ENCODE measurements around the gene ZMIZ2. TPM values are rescaled to one million over a fixed set of nuclear protein-coding genes. Genes with fewer than 3 reads are reported as not detected.

The ZMIZ2 gene
- total and polyA plus RNA-seq, 9 of the 15 experiments (the other 6 are each of a cell fraction or from before 2014, with no cell fraction given), result 0.13 to 40.3 (median 4.9) TPM

DNA sequence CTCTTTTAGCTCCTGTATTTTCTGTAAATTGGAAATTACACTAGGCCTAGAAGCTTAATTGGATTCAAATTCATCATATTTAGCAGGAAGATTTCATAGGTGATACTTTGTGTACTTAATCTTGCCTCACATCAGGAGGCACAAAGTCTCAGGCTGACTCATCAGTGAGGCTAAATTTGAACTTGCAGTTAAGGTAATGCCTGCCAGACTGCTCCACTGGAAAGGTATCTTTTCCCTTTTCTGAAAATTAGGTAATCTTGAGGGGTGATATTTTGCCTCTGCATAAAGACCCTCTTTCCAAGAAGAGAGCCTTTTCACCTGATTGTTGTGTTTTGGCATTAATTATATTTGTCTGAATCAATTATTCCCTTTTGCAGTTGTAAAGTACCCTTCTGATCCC lies 62.4 kb downstream of the ZMIZ2 start (continued):
- TF ChIP-seq ZNF146 (CRISPR knock-in tag; IDR thresholded peaks at IDR 0.05; ENCODE audit: unreplicated experiment) (no peak), MTA1 (IDR thresholded peaks at IDR 0.05; ENCODE audit: borderline replicate concordance) (no peak), SMAD3 (CRISPR knock-in tag; conservative IDR thresholded peaks at IDR 0.05) (no peak), RHOXF2B (CRISPR knock-in tag; conservative IDR thresholded peaks at IDR 0.05) (no peak), CREB1 (IDR thresholded peaks at IDR 0.05) (no peak), CREB1 (CRISPR knock-in tag; IDR thresholded peaks at IDR 0.05) (no peak), ZNF274 (IDR thresholded peaks at IDR 0.05; ENCODE audit: borderline replicate concordance, low read depth, low read length) (no peak), FOXJ2 (tag; IDR thresholded peaks at IDR 0.05) (no peak), JUND (IDR thresholded peaks at IDR 0.05; ENCODE audit: borderline replicate concordance, low read depth, low read length) (peak; percentile 79), JUND (tag; IDR thresholded peaks at IDR 0.05; ENCODE audit: borderline replicate concordance, low read depth, low read length) (peak; percentile 75; the same call in 1 of the 3 replicates), PPARD (CRISPR knock-in tag; IDR thresholded peaks at IDR 0.05) (no peak)

DNA sequence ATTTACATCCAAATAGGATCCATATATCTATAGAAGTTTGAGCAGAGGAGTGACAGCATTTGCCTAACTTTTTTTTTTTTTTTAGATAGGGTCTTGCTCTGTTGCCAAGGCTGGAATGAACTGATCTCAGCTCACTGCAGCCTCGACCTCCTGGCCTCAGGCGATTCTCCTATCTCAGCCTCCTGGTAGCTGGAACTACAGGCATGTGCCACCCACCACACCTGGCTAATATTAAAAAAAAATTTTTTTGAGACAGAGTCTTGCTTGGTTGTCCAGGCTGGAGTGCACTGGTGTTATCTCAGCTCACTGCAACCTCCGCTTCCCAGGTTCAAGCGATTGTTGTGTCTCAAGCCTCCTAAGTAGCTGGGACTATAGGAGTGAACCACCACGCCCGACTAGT lies 62.9 kb downstream of the ZMIZ2 start:
- DNase-seq (ENCODE audit: extremely low read depth in 1 of 4, low spot score in 3 of 4) (no peak), FAIRE-seq (no peak), ATAC-seq (no peak)
- Histone ChIP-seq H3K4me1 (replicated peaks in 1 of 2; ENCODE audit: control insufficient read depth in 2 of 2, insufficient read depth in 2 of 2, low read length in 2 of 2) (peaks cover 0 to 5% of the 10 kb centered on the region in 2 experiments; a peak in 4 of 5 replicates), H3K9me1 (ENCODE audit: control insufficient read depth, insufficient read depth, low read length) (no peaks in the 10 kb centered on the region), H3K79me2 (ENCODE audit: control insufficient read depth, insufficient read depth, low read length) (no peaks in the 10 kb centered on the region), H3K27ac (ENCODE audit: extremely low read depth, low read depth, low read length) (no peak overlapping the region), H3K9ac (ENCODE audit: insufficient read depth in 1 of 2, low read depth in 2 of 2, low read length in 2 of 2) (no peak overlapping the region), H3K4me3 (no peak overlapping the region), H2AFZ (ENCODE audit: low read depth, low read length) (no peak overlapping the region), H3K4me2 (ENCODE audit: insufficient read depth, low read length) (no peak overlapping the region), H3K36me3 (ENCODE audit: control insufficient read depth, insufficient read depth, low read length) (no peaks in the 10 kb centered on the region), H4K20me1 (replicated peaks; ENCODE audit: control insufficient read depth, insufficient read depth, low read length) (no peaks in the 10 kb centered on the region), H3K27me3 (ENCODE audit: control insufficient read depth in 2 of 2, insufficient read depth in 2 of 2, low read length in 2 of 2) (no peaks in the 10 kb centered on the region), H3K9me3 (replicated peaks; ENCODE audit: control insufficient read depth, insufficient read depth, low read depth, low read length) (no peaks in the 10 kb centered on the region)
- WGBS (ENCODE audit: insufficient coverage, low coverage, missing lambda C conversion rate), result 49% methylated on average over 6 of the region's 6 CpGs
- no TSS peak for BruUV-seq (replicated peaks)
- ChIA-PET CTCF (ENCODE audit: low intra/inter-chr PET ratio) (no interaction called here), POLR2A (interaction anchor here (0.9 to 1.7 kb wide), 5 partner anchors 8 to 20 kb away, joined by 3 to 7 read pairs (median 4); no protein-coding TSS in a partner anchor)
- in situ Hi-C loops (cut with MboI) (no loop called here), intact Hi-C loops (cut with micrococcal nuclease) (no loop called here)
- TF ChIP-seq, protein P1, sequence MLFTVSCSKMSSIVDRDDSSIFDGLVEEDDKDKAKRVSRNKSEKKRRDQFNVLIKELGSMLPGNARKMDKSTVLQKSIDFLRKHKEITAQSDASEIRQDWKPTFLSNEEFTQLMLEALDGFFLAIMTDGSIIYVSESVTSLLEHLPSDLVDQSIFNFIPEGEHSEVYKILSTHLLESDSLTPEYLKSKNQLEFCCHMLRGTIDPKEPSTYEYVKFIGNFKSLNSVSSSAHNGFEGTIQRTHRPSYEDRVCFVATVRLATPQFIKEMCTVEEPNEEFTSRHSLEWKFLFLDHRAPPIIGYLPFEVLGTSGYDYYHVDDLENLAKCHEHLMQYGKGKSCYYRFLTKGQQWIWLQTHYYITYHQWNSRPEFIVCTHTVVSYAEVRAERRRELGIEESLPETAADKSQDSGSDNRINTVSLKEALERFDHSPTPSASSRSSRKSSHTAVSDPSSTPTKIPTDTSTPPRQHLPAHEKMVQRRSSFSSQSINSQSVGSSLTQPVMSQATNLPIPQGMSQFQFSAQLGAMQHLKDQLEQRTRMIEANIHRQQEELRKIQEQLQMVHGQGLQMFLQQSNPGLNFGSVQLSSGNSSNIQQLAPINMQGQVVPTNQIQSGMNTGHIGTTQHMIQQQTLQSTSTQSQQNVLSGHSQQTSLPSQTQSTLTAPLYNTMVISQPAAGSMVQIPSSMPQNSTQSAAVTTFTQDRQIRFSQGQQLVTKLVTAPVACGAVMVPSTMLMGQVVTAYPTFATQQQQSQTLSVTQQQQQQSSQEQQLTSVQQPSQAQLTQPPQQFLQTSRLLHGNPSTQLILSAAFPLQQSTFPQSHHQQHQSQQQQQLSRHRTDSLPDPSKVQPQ (CRISPR knock-in tag; IDR thresholded peaks at IDR 0.05; ENCODE audit: borderline replicate concordance), result no peak
